ENCODE measurements around the gene GLS.

DNA sequence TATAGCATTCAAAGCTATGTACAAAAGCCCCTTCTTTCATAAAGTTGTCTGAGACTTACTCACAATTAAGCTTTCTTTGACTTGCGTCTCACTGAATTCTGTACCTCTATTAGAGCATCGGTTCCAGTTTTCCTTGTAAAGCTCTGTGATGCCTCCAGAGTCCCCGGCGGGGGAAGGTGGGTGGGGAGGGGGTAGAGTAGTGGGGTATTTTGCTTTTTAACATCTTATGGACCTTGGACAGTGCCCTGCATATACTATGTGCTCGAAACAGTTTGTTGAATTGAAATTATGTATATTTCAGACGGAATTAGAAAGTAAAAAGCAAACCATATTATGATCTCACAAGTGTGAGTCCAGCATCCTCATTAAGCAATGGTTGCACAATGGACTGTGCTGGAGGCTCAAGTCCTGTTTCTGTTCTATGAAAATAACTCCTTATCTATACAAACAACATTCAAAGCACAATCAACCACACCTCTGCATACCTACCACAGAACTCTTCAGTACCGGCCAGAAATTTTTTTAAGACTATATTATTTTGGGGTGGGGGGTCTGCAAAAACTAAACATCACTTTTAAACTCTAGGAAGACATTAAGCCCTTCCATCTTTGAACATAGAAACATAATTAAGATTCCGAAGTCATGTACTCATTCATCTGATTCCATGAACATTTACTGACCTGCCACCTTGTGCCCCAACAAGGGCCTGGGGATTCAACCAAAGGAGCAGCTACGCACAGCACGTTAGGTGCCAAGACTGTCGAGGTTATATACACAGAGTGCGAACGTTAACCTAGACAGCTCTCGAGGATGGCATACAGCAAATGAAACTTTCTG lies 132.4 kb downstream of the GLS start:
- TF ChIP-seq MYC (IDR thresholded peaks at IDR 0.05; ENCODE audit: low read depth, low read length) (no peak), MYC (CRISPR knock-in tag; IDR thresholded peaks at IDR 0.05; ENCODE audit: borderline replicate concordance, low read depth) (no peak), ESRRA (IDR thresholded peaks at IDR 0.05; ENCODE audit: borderline replicate concordance, low read depth) (no peak), CBX2 (IDR thresholded peaks at IDR 0.05; ENCODE audit: insufficient read depth, low read length, poor library complexity, severe bottlenecking) (no peak), TAF1 (IDR thresholded peaks at IDR 0.05; ENCODE audit: control insufficient read depth, extremely low read depth, insufficient read depth, low read length, severe bottlenecking) (no peak), POLR2A (conservative IDR thresholded peaks at IDR 0.05) (no peak)
- TF ChIP-seq, protein P1, sequence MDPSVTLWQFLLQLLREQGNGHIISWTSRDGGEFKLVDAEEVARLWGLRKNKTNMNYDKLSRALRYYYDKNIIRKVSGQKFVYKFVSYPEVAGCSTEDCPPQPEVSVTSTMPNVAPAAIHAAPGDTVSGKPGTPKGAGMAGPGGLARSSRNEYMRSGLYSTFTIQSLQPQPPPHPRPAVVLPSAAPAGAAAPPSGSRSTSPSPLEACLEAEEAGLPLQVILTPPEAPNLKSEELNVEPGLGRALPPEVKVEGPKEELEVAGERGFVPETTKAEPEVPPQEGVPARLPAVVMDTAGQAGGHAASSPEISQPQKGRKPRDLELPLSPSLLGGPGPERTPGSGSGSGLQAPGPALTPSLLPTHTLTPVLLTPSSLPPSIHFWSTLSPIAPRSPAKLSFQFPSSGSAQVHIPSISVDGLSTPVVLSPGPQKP (CRISPR knock-in tag; IDR thresholded peaks at IDR 0.05): no peak

Data from K562 (cell line).